CD4-positive, alpha-beta T cell treated with Interleukin-10 for 1 hour (primary cell): ENCODE results near the gene EPHA2.

Experiments used
- DNase-seq: peaks from one replicate; pipeline ENCODE4 v3.0.0-alpha.2; 2020

EPHA2 gene

GRCh38 chr1:16088996-16089395 lies 66.9 kb downstream of the EPHA2 start:
- no peak for DNase-seq

- DNase-seq = no peak
These were observed 67.4 kb downstream of the EPHA2 start for GRCh38 chr1:16088351-16088911.

- no peak for DNase-seq
These were observed 68.1 kb downstream of the EPHA2 start for GRCh38 chr1:16087733-16088132.

GRCh38 chr1:16085522-16085921 lies 70.3 kb downstream of the EPHA2 start:
- DNase-seq = no peak

- DNase-seq = no peak
These were observed 72.4 kb downstream of the EPHA2 start for GRCh38 chr1:16083486-16083885.

- DNase-seq = peak; percentile 65
These were observed 73.4 kb downstream of the EPHA2 start for GRCh38 chr1:16082283-16083038.

- DNase-seq = no peak
These were observed 74.2 kb downstream of the EPHA2 start for GRCh38 chr1:16081636-16082035.

GRCh38 chr1:16080422-16081150 lies 75.3 kb downstream of the EPHA2 start:
- DNase-seq = no peak

- peak; percentile 81 for DNase-seq
These were observed 76.8 kb downstream of the EPHA2 start for GRCh38 chr1:16078925-16079656.

GRCh38 chr1:16077406-16078245 lies 78.2 kb downstream of the EPHA2 start:
- DNase-seq = no peak

GRCh38 chr1:16076865-16077238 lies 79.0 kb downstream of the EPHA2 start:
- DNase-seq = no peak

- no peak for DNase-seq
These were observed 79.6 kb downstream of the EPHA2 start for GRCh38 chr1:16076031-16076864.

GRCh38 chr1:16075337-16076030 lies 80.4 kb downstream of the EPHA2 start:
- DNase-seq = no peak
